Astrocyte of the spinal cord (primary cell): ENCODE results near the gene CASKIN1.

Experiments used
- DNase-seq: peaks from one replicate; pipeline ENCODE4 v3.0.0; 2011; ENCODE audit warnings: low read depth, low spot score
- H3K4me3 ChIP-seq: 2 replicates; pipeline ENCODE4 v1.5.1; 2011; ENCODE audit warnings: low read depth, mild to moderate bottlenecking, low read length, moderate library complexity
- CTCF ChIP-seq: IDR thresholded peaks from 2 replicates; pipeline ENCODE4 v1.5.1; 2012; ENCODE audit warnings: low read depth, mild to moderate bottlenecking, low read length, inconsistent platforms
- in situ Hi-C: cut with HindIII; loops from 2 replicates; pipeline ENCODE4 v1.10.0; 2017; ENCODE audit warnings: low sequenced_read_pairs

The CASKIN1 gene

GRCh38 chr16:2199095-2199494 lies 2.7 kb upstream of the CASKIN1 start:
- in situ Hi-C loops = no loop called here

GRCh38 chr16:2198283-2198682 lies 1.9 kb upstream of the CASKIN1 start:
- in situ Hi-C loops = no loop called here
- DNase-seq = no peak
- no peak for TF ChIP-seq CTCF
- H3K4me3 ChIP-seq = no peak overlapping the region

More at GRCh38 chr16:2199095-2199494, 2.7 kb upstream of the CASKIN1 start:
- no peak for DNase-seq
- TF ChIP-seq CTCF = no peak
- no peak overlapping the region for H3K4me3 ChIP-seq

- in situ Hi-C loops = no loop called here
- no peak for DNase-seq
- no peak for TF ChIP-seq CTCF
- no peak overlapping the region for H3K4me3 ChIP-seq
Measured at GRCh38 chr16:2197765-2198164, 1.4 kb upstream of the CASKIN1 start.

GRCh38 chr16:2196981-2197511 lies 641 bp upstream of the CASKIN1 start:
- in situ Hi-C loops = no loop called here
- no peak overlapping the region for H3K4me3 ChIP-seq
- no peak for TF ChIP-seq CTCF
- no peak for DNase-seq

GRCh38 chr16:2195322-2196161 lies 863 bp downstream of the CASKIN1 start:
- no peak overlapping the region for H3K4me3 ChIP-seq
- no peak for TF ChIP-seq CTCF
- in situ Hi-C loops = no loop called here
- no peak for DNase-seq

- no peak overlapping the region for H3K4me3 ChIP-seq
- in situ Hi-C loops = no loop called here
- DNase-seq = peak; percentile 22
- TF ChIP-seq CTCF = peak; percentile 41
Measured at GRCh38 chr16:2194852-2195321, 1.5 kb downstream of the CASKIN1 start.
